Lower leg skin (tissue), 3 donors: Measurements from ENCODE around the gene SNTG2.

Experiments
- POLR2A ChIP-seq, 2 donors: fragments of 450-650 bp; IDR thresholded peaks; one replicate each; pipeline ENCODE4 v1.6.1; 2016 to 2017; ENCODE audit warnings: antibody characterized with exemption in 2 of 2, mild to moderate bottlenecking in 1 of 2, moderate library complexity in 1 of 2
- TF ChIP-seq, protein P1 (sequence below), 3 donors: fragments of 450-650 bp; IDR thresholded peaks; one replicate each; pipeline ENCODE4 v1.5.1; 2016; ENCODE audit warnings: antibody characterized with exemption in 3 of 3, mild to moderate bottlenecking in 3 of 3, moderate library complexity in 2 of 3

DNA sequence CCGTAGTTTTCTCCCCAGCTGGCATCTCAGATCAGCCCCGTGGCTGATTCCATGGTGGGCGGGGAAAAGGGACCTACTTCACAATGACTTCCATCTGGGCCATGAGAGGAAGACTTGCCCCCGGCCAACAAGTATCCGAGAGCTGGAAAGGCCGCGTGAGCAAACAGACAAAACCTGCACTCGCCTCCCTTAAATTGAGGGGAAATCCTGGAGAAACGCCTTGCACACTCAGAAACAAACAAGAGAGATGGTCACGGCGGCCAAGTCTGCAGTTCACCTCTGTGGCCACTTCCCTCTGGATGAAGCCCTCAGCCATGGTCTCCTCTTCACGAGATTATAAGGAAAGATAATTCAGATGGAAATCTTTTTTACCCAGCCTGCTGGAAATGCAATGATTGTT is 423.2 kb downstream of the SNTG2 start:
- TF ChIP-seq, protein P1, sequence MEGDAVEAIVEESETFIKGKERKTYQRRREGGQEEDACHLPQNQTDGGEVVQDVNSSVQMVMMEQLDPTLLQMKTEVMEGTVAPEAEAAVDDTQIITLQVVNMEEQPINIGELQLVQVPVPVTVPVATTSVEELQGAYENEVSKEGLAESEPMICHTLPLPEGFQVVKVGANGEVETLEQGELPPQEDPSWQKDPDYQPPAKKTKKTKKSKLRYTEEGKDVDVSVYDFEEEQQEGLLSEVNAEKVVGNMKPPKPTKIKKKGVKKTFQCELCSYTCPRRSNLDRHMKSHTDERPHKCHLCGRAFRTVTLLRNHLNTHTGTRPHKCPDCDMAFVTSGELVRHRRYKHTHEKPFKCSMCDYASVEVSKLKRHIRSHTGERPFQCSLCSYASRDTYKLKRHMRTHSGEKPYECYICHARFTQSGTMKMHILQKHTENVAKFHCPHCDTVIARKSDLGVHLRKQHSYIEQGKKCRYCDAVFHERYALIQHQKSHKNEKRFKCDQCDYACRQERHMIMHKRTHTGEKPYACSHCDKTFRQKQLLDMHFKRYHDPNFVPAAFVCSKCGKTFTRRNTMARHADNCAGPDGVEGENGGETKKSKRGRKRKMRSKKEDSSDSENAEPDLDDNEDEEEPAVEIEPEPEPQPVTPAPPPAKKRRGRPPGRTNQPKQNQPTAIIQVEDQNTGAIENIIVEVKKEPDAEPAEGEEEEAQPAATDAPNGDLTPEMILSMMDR (IDR thresholded peaks at IDR 0.05), result no peak
- TF ChIP-seq POLR2A (IDR thresholded peaks at IDR 0.05), result no peak
